ENCODE data around the gene VTN.

GRCh38 chr17:28363186-28363585 is 6.9 kb downstream of the VTN start:
- TF ChIP-seq POLR2AphosphoS5 (IDR thresholded peaks at IDR 0.05; ENCODE audit: borderline replicate concordance, low read depth, low read length) (no peak), EZH2 (IDR thresholded peaks at IDR 0.05) (no peak), FOXP2 (optimal IDR thresholded peaks at IDR 0.05; ENCODE audit: control extremely low read depth, extremely low read length, insufficient read depth) (no peak)

Data from SK-N-MC (cell line).